Heart left ventricle (tissue), 13 donors: ENCODE results near the gene CST7.

Experiments used
- POLR2A ChIP-seq, 2 donors: fragments of 450-650 bp; IDR thresholded peaks; one replicate each; pipeline ENCODE4 v1.6.1; 2017; ENCODE audit warnings: antibody characterized with exemption in 2 of 2, mild to moderate bottlenecking in 2 of 2, moderate library complexity in 2 of 2
- TF ChIP-seq, protein P1 (sequence below), 12 donors: fragments of 200-600 bp; sonication (generic) in 4 of 12; IDR thresholded peaks; one replicate each; pipeline versions ENCODE4 v1.5.0 to v1.8.0; 2018 to 2022; ENCODE audit warnings: antibody characterized with exemption in 12 of 12, mild to moderate bottlenecking in 5 of 12
- donor health status: ischemic (EF 13 %, LVEDD 7.1; RV severe dilation, severe dysfunction).
- donor health status: DM: no; HTN: yes; CAD: no.
- donor health status: DM: no; HTN: no; CAD: no.
- donor health status: ischemic (EF 25% LVEDD 6.9; RV normal size, moderate dysfunction).
- donor health status: ischemic (EF 25% LVEDD 5.7; RV mildly dilated, moderate dysfunction).
- donor health status: ischemic (EF 35%, LVEDD 5.7; RV mildly dilated, moderate dysfunction).
- donor health status: nonischemic (EF 11% LVEDD 7.7; RV severe dilation, severe dysfunction).
- donor health status: DM: yes; HTN: yes; CAD: no.
- donor health status: PGD.
- donor health status: ischemic (EF 29% LVEDD 5.4; RV normal size, mild dysfunction).
- donor health status: nonischemic (EF 23%, LVEDD 6.1; RV moderate dilation, normal function).

DNA sequence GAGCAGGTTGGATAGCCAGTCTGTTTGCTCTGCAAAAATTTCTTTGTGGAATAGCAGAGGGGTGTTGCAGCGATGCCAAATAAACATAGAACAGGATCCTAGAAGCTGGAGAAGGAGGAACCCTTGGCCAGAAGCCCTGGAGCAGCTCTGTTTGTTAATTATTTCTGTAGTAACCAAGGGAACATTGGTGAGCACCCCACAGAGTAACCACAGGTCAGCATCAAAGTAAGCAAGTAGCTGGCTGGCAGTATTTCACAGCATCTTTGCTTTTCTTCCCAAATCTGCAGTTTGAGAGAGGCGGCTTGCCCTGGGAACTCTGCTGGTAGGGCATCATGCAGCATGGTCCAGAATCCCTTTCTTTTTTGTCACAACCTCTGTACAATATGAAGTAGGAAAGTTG lies 56.2 kb downstream of the CST7 start:
- TF ChIP-seq, protein P1, sequence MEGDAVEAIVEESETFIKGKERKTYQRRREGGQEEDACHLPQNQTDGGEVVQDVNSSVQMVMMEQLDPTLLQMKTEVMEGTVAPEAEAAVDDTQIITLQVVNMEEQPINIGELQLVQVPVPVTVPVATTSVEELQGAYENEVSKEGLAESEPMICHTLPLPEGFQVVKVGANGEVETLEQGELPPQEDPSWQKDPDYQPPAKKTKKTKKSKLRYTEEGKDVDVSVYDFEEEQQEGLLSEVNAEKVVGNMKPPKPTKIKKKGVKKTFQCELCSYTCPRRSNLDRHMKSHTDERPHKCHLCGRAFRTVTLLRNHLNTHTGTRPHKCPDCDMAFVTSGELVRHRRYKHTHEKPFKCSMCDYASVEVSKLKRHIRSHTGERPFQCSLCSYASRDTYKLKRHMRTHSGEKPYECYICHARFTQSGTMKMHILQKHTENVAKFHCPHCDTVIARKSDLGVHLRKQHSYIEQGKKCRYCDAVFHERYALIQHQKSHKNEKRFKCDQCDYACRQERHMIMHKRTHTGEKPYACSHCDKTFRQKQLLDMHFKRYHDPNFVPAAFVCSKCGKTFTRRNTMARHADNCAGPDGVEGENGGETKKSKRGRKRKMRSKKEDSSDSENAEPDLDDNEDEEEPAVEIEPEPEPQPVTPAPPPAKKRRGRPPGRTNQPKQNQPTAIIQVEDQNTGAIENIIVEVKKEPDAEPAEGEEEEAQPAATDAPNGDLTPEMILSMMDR (IDR thresholded peaks at IDR 0.05): no peak
- TF ChIP-seq POLR2A (IDR thresholded peaks at IDR 0.05): no peak
